ENCODE measurements around the gene JPT1. TPM values are rescaled to one million over a fixed set of nuclear protein-coding genes. Genes with fewer than 3 reads are reported as not detected.
"Not testable (repeated sequence)": the region's sequence is repeated elsewhere in the genome, so short reads cannot be mapped to it uniquely, and the experiment has no call there.

The JPT1 gene
- total RNA-seq, 2 donors from 2014 or later: 20.1 to 22.3 TPM

DNA sequence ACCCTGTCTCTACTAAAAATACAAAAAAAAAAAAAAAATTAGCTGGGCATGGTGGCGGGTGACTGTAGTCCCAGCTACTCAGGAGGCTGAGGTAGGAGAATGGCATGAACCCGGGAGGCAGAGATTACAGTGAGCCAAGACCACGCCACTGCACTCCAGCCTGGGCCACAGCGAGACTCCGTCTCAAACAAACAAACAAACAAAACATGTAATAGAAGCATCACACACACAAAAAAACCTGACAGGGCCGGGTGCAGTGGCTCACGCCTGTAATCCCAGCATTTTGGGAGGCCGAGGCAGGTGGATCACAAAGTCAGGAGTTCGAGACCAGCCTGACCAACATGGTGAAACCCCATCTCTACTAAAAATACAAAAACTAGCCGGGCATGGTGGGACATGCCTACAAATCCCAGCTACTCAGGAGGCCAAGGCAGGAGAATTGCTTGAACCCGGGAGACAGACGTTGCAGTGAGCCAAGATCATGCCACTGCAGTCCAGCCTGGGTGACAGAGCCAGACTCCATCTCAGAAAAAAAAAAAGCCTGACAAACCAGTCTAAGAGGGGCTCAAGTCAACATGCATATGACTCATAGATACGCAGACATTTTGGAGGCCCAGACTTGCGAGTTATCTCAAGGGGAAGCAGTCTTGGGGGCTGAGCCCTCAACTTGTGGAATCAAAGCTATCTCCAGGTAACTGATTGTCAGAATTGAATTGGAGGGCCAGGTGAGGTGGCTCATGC lies 20.5 kb downstream of the JPT1 start:
- intact Hi-C loops (cut with DNase I): not testable (repeated sequence)
- DNase-seq (ENCODE audit: low spot score): peak; percentile 18

DNA sequence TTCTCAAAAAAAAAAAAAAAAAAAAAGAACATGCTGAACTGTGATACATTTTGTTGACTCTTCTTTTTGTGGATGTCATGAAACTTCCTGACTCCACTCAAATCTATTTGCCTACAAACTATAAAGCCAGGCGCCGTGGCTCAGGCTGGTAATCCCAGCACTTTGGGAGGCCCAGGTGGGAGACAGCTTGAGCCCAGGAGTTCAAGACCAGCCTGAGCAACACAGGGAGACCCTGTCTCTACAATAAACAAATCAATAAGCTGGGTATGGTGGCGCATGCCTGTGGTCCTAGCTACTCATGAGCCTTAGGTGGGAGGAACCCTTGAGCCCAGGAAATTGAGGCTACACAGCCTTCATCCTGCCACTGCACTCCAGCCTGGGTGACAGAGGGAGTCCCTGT lies 21.3 kb downstream of the JPT1 start:
- intact Hi-C loops (cut with DNase I): no loop called here
- no peak for DNase-seq (ENCODE audit: low spot score)

DNA sequence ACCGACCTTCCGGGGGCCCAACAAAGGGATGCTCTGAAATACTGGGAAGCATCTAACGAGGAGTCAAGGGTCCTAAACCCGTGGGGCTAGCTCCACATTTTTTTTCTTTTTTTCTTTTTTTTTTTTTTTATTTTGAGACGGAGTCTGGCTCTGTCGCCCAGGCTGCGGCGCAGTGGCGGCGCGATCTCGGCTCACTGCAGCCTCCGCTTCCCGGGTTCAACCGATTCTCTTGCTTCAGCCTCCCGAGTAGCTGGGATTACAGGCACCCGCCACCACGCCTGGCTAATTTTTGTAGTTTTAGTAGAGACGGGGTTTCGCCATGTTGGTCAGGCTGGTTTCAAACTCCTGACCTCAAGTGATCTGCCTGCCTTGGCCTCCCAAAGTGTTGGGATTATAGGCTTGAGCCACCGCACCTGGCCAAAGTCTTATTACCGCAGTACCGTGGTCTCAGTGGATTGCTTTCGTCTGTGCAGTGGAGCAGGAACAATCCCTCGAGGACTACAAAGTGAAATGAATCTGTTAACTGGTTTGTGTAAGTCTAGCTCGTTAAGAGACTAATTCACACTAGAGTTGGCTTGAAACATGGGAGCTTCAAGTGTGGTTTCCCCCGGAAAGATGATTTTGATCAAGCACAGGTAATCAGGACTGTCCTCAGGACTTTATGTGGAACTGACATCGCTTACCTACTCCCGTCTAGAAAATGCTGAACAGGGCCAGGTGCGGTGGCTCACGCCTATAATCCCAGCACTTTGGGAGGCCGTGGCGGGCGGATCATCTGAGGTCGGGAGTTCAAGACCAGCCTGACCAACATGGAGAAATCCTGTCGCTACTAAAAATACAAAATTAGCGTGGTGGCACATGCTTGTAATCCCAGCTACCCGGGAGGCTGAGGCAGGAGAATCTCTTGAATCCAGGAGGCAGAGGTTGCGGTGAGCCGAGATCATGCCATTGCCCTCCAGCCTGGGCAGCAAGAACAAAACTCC lies 22.0 kb downstream of the JPT1 start:
- intact Hi-C loops (cut with DNase I): not testable (repeated sequence)
- peak; percentile 65 for DNase-seq (ENCODE audit: low spot score)

DNA sequence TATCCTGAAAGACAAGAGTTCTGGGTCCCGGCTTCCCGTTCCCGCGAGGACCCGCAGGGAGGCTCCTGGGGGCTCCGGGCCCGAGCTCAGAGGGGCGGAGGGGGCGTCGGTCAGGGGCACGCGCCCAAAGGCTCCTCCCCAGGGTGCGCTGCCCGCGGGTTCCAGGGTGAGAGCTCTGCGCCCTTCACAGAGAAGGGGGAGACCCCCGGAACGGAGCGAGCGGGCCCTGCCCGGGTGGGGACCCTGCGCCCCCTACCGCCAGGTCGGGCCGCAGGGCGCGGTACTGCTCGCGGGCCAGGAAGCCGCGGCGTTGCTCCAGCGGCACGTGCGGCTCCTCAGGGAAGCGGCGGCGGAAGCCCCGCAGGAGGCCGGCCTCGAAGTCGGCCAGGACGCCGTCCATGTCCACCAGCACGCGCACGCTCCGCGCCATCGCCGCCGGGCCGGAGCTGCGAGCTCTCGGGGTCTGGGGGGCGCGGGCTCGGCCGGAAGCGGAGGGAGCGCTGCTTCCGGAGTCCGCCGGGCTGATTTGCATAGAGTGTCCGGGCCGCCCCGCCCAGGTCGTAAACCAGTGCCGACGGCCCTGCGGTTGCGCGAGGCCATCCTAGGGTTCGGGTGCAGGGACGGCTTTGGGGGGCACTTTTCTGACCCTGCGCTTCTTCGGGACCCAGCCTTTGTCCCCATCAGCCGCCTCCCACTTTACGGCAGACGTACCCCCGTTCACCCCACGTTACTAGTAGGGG lies 22.9 kb downstream of the JPT1 start, which contains the start of gene NT5C:
NT5C (minus strand) TSS at position 465 of the 740 bp plus-strand sequence; CDS start at position 430, 35 bp downstream.
- intact Hi-C loops (cut with DNase I): no loop called here
- peak; percentile 96 for DNase-seq (ENCODE audit: low spot score)

GRCh38 chr17:75130632-75131277 lies 23.6 kb downstream of the JPT1 start:
- intact Hi-C loops (cut with DNase I): no loop called here
- DNase-seq (ENCODE audit: low spot score): peak; percentile 84

GRCh38 chr17:75130059-75130631 lies 24.2 kb downstream of the JPT1 start:
- DNase-seq (ENCODE audit: low spot score): peak; percentile 76
- intact Hi-C loops (cut with DNase I): no loop called here

DNA sequence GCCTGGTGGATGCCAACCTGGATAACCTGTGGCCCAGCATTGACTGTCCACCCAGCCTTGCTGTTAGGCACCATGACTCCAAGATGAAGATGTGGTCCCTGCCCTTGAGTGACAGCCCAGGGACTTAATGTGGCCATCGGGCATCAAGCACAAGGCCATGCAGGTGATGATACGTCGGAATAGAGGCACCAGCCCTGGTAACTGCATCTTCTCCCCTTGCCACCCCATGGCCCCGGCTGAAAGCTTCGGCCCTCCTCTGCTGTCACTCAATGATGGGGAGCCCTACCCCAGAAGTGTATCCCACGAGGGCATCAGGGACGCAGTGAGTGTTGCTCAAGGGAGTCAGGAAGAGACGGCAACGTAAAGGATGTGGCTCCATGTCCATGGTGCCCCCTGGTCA lies 24.7 kb downstream of the JPT1 start:
- intact Hi-C loops (cut with DNase I): no loop called here
- DNase-seq (ENCODE audit: low spot score): peak; percentile 60

DNA sequence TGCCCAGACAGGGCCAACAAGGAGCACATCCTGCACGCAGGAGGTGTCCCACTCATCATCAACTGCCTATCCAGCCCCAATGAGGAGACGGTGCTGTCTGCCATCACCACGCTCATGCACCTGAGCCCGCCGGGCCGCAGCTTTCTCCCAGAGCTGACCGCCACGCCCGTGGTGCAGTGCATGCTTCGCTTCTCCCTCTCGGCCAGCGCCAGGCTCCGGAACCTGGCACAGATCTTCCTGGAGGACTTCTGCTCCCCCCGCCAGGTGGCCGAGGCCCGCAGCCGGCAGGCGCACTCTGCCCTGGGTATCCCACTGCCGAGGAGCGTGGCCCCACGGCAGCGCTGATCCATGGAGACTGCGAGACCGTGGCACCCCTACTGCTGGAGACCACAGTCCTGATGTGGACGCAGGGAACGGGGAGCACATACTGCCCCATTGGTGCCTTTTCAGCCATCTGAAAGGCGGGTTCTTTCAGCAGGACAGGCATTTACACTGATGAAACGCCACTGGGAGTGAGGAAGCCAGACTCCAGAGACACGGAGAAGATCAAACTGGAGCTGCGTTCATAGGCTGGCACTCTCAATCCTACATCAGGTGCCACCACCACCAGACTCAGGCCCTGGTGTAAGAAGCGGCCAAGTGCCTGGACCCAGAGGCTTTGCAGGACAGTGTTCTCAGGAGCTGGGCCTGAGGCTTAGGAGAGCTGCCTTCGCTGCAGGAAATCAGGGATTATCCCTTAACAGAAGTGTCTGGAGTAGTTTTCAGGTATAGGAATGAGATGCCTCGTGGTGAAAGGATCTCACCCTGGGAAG lies 25.4 kb downstream of the JPT1 start:
- peak; percentile 74 for DNase-seq (ENCODE audit: low spot score)

GRCh38 chr17:75127936-75128335 lies 26.4 kb downstream of the JPT1 start:
- peak; percentile 10 for DNase-seq (ENCODE audit: low spot score)
- intact Hi-C loops (cut with DNase I): not testable (repeated sequence)

More for the DNA sequence above, 25.4 kb downstream of the JPT1 start:
- intact Hi-C loops (cut with DNase I): no loop called here

DNA sequence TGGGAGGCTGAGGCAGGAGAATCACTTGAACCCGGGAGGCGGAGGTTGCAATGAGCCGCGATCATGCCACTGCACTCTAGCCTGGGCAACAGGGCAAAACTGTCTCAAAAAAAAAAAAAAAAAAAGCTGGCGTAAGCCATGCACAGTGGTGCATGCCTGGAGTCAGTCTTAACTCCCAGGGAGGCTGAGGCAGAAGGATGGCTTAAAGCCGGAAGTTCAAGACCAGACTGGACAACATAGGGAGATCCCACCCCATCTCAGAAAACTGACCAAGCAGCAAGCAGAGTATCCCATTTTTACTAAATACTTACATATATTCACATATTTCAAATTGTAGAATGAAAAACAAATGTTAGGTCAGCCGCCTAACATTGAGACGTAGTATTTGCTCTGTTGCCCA lies 27.4 kb downstream of the JPT1 start:
- no peak for DNase-seq (ENCODE audit: low spot score)
- intact Hi-C loops (cut with DNase I): no loop called here

DNA sequence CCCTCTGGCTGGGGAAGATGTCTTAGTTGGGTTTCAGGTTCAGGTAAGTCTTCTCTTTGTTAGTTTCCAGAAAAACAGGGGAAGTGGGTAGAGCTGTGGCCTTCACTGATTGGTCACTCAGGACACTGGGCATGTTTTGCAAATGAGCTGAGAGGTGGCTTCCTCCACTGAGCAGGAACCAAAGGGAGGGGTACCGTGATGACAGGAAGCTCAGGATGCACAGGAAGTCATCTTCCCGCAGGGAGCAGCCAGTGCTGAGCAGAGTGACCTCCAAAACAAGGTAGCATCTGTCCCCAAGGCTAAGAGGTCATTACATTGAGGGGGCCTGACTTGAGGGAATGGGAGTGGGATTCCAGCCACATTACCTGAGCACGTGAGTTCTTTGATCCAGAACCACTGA lies 28.3 kb downstream of the JPT1 start:
- intact Hi-C loops (cut with DNase I): no loop called here
- no peak for DNase-seq (ENCODE audit: low spot score)

DNA sequence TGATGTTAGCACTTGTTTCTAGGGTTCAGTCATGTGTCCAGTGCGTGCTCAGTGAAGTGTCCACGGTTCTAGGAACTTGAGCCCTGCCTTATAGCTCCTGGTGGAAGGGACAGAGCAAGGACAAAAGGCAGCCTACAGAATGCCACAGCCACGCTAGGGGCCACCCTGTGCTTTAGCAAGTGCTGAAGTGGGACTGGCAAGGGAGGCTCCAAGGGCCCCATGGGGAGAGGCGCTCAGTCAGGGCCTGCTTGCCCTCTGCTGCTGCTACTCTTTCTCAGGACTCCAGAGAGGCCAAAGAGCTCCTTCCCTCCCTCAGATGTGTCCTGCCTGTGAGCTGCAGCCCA lies 29.5 kb downstream of the JPT1 start:
- DNase-seq (ENCODE audit: low spot score): no peak
- intact Hi-C loops (cut with DNase I): no loop called here

GRCh38 chr17:75124041-75124818 lies 30.1 kb downstream of the JPT1 start:
- DNase-seq (ENCODE audit: low spot score): peak; percentile 86
- intact Hi-C loops (cut with DNase I): no loop called here

DNA sequence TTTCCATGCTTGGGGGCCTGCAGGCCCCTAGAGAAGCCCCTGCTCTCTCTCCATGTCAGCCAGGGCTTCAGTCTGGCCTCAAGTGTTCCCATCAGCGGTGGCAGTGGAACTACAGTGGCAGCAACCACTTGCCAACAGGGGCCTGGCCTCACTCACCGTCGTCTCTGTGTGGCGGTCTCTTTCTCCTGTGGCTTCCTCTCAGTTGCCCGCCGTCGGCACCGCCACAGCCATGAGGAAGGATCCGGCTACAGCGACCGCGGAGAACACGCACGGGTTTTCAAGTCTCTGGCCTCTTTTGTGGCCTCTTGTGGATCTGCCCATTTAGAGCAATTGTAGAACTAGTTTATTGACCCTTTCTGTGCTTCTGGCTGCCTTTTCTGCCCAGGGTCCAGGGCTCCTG lies 36.0 kb downstream of the JPT1 start:
- DNase-seq (ENCODE audit: low spot score): no peak
- intact Hi-C loops (cut with DNase I): loop anchor here in 1 of 2 donors (10.0 kb wide), 1 partner anchor 56 kb away; no protein-coding TSS in a partner anchor

DNA sequence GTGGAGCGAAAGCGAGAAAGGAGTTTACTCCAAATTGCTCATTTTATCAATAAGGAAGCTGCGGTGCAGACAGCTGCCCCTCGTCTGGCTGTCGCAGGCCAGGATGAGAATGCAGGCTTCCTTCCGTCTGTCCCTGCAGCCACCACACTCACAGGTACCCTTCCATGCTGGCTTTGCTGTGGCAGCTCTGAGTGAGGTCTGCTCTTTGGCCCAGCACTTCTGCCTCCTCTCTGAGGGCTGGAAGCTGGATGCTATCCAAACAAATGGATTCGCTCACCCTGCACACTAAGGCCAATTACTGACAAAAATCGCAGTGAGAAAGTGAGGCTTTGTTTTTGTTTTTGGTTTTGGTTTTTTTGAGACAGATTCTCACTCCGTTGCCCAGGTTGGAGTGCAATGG lies 37.6 kb downstream of the JPT1 start:
- DNase-seq (ENCODE audit: low spot score): no peak
- intact Hi-C loops (cut with DNase I): loop anchor here in 1 of 2 donors (10.0 kb wide), 1 partner anchor 58 kb away; no protein-coding TSS in a partner anchor

DNA sequence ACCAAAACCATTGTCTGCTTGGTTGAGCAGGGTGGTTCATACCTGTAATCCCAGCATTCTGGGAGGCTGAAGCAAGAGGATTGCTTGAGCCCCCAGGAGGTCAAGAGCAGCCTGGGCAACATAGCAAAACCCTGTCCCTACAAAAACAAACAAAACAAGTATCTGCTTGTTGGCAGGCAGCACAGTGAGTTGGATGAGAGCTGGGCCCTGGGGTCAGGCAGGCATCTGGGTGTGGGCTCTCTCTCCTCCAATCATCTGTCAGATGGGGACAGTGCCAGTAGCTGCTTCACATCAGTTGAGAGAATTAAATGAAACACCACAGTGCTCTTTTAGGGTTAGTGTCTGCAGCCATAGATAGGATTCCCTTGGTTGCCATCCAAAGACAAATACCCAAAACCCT lies 38.8 kb downstream of the JPT1 start:
- intact Hi-C loops (cut with DNase I): loop anchor here in 1 of 2 donors (10.0 kb wide), 1 partner anchor 59 kb away; no protein-coding TSS in a partner anchor
- no peak for DNase-seq (ENCODE audit: low spot score)

Data from posterior vena cava (tissue), 2 donors.